Panc1 (cell line): ENCODE measurements around the gene ACBD3. TPM values are rescaled to one million over a fixed set of nuclear protein-coding genes. Genes with fewer than 3 reads are reported as not detected.
A peak's percentile ranks its signal among the peaks of the same experiment; 100 is the strongest.

Experiments
- ATAC-seq: fragments of 200-7000 bp; cut with Tn5 transposase; 2 replicates; pipeline ENCODE4 v1.9.1; 2020; ENCODE audit warnings: mild to moderate bottlenecking, moderate library complexity
- BruUV-seq: library from RNA; stranded (reverse); fragments of 400-500 nt; replicated peaks from 2 replicates; lab custom pipeline; 2021; lab: Mats Ljungman, UMichigan
- CTCF ChIA-PET: fragments of 300-600 bp; sonication (Branson Sonifier 250); formaldehyde crosslinking; loops from one replicate; lab custom pipeline; 2022; ENCODE audit warnings: antibody characterized with exemption; lab: Charles Lee
- POLR2A ChIA-PET: fragments of 300-600 bp; sonication (Branson Sonifier 250); formaldehyde crosslinking; loops from one replicate; lab custom pipeline; 2022; ENCODE audit warnings: antibody characterized with exemption; lab: Charles Lee
- DNase-seq: peaks from one replicate; pipeline ENCODE4 v3.0.0-alpha.2; 2010; ENCODE audit warnings: low read depth, low spot score
- H3K27ac ChIP-seq: 2 replicates; pipeline ENCODE4 v1.5.1; 2011; ENCODE audit warnings: mild to moderate bottlenecking, low read length, inconsistent platforms
- H3K27me3 ChIP-seq: fragments of 200-500 bp; sonication (Bioruptor generic); 2 replicates; pipeline ENCODE4 v1.6.0; 2014; ENCODE audit warnings: low read length, inconsistent platforms; ENCODE audit not compliant: control insufficient read depth, insufficient read depth
- H3K36me3 ChIP-seq: fragments of 200-500 bp; sonication (Bioruptor generic); 2 replicates; pipeline ENCODE4 v1.5.1; 2014; ENCODE audit warnings: inconsistent platforms, mild to moderate bottlenecking, low read length, moderate library complexity; ENCODE audit not compliant: control insufficient read depth, insufficient read depth
- H3K4me1 ChIP-seq: 2 replicates; pipeline ENCODE4 v1.5.1; 2011; ENCODE audit warnings: inconsistent platforms, mild to moderate bottlenecking, low read length, moderate library complexity; ENCODE audit not compliant: control insufficient read depth, insufficient read depth
- H3K4me3 ChIP-seq, 2 experiments: 2 replicates each; pipeline ENCODE4 v1.5.1; 2011 to 2012; ENCODE audit warnings: low read depth in 2 of 2, low read length in 2 of 2, mild to moderate bottlenecking in 2 of 2, inconsistent platforms in 1 of 2, moderate library complexity in 1 of 2
- H3K9me3 ChIP-seq: fragments of 200-500 bp; sonication (Bioruptor generic); 2 replicates; pipeline ENCODE4 v1.5.1; 2014; ENCODE audit warnings: low read depth, mild to moderate bottlenecking, inconsistent platforms, low read length, moderate library complexity; ENCODE audit not compliant: control insufficient read depth, insufficient read depth
- POLR2AphosphoS5 ChIP-seq: IDR thresholded peaks from 2 replicates; pipeline ENCODE4 v1.6.1; 2012; ENCODE audit warnings: mild to moderate bottlenecking, low read depth, low read length, moderate library complexity
- SIN3A ChIP-seq: IDR thresholded peaks from 2 replicates; pipeline ENCODE4 v1.6.1; 2012; ENCODE audit warnings: low read depth, mild to moderate bottlenecking, low read length, moderate library complexity, borderline replicate concordance; ENCODE audit not compliant: insufficient read depth
- TCF7L2 ChIP-seq: IDR thresholded peaks from 2 replicates; pipeline ENCODE4 v1.6.1; 2011; ENCODE audit warnings: mild to moderate bottlenecking, low read depth, low read length, inconsistent platforms
- in situ Hi-C: cut with HindIII; loops from 2 replicates; pipeline ENCODE4 v1.10.0; 2016; ENCODE audit warnings: low sequenced_read_pairs, low pct_unique_long_range_greater_than_20kb
- intact Hi-C: fragments of 100-400 bp; cut with micrococcal nuclease; formaldehyde crosslinking; loops from one replicate; pipeline ENCODE4 v1.10.0; 2022; ENCODE audit not compliant: unreplicated experiment
- total RNA-seq: library from RNA; stranded (reverse); gene quantifications from one replicate; pipeline ENCODE4 v1.2.1, GENCODE V29; 2021; ENCODE audit not compliant: unreplicated experiment
- TF ChIP-seq, protein P1 (sequence below), 2 experiments: IDR thresholded peaks; 2 replicates each; pipeline ENCODE4 v1.6.1; 2011 to 2012; ENCODE audit warnings: low read depth in 2 of 2, control low read depth in 1 of 2, low read length in 1 of 2, mild to moderate bottlenecking in 1 of 2, moderate library complexity in 1 of 2; ENCODE audit not compliant: insufficient read depth in 1 of 2
- TF ChIP-seq, protein P2 (sequence below): fragments of 450-650 bp; IDR thresholded peaks from 2 replicates; pipeline ENCODE4 v1.5.1; 2017; ENCODE audit warnings: mild to moderate bottlenecking

The ACBD3 gene
- total RNA-seq, 1 experiment from 2014 or later = 31.2 TPM

DNA sequence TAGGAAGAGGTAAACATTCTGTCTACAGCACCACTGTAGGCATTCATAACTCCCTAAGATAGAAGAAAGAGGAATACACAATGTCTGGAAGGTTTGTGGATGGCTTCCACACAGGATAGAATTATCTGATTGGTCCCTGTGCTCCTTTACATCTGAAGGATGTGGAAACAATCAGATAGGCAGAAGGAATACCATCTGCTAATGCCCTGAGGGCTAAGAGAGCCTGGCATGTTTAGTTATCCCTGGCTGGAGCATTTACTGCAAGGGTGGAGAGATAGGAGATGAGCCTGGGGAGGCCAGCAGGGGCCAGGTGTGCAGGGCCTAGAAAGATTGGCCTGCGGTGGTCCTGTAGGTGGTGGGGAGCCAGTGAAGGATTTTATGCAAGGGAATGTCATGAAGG, 8.6 kb upstream of the ACBD3 start:
- in situ Hi-C loops = no loop called here
- Histone ChIP-seq H3K4me3 (no peak overlapping the region), H3K27ac (no peak overlapping the region), H3K9me3 (no peaks in the 10 kb centered on the region), H3K4me1 (no peaks in the 10 kb centered on the region), H3K27me3 (no peaks in the 10 kb centered on the region), H3K36me3 (no peaks in the 10 kb centered on the region)
- no peak for DNase-seq
- POLR2A ChIA-PET = interaction anchor here (0.6 kb wide), 2 partner anchors 11 to 106 kb away, joined by 4 to 15 read pairs; no protein-coding TSS in a partner anchor
- ATAC-seq = no peak; the same call in 1 of the 2 replicates
- intact Hi-C loops = no loop called here
- BruUV-seq = no TSS peak
- CTCF ChIA-PET = interaction anchor here (0.6 kb wide), 1 partner anchor 10 kb away, joined by 7 read pairs; no protein-coding TSS in a partner anchor
- TF ChIP-seq, protein P1, sequence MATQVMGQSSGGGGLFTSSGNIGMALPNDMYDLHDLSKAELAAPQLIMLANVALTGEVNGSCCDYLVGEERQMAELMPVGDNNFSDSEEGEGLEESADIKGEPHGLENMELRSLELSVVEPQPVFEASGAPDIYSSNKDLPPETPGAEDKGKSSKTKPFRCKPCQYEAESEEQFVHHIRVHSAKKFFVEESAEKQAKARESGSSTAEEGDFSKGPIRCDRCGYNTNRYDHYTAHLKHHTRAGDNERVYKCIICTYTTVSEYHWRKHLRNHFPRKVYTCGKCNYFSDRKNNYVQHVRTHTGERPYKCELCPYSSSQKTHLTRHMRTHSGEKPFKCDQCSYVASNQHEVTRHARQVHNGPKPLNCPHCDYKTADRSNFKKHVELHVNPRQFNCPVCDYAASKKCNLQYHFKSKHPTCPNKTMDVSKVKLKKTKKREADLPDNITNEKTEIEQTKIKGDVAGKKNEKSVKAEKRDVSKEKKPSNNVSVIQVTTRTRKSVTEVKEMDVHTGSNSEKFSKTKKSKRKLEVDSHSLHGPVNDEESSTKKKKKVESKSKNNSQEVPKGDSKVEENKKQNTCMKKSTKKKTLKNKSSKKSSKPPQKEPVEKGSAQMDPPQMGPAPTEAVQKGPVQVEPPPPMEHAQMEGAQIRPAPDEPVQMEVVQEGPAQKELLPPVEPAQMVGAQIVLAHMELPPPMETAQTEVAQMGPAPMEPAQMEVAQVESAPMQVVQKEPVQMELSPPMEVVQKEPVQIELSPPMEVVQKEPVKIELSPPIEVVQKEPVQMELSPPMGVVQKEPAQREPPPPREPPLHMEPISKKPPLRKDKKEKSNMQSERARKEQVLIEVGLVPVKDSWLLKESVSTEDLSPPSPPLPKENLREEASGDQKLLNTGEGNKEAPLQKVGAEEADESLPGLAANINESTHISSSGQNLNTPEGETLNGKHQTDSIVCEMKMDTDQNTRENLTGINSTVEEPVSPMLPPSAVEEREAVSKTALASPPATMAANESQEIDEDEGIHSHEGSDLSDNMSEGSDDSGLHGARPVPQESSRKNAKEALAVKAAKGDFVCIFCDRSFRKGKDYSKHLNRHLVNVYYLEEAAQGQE (IDR thresholded peaks at IDR 0.05; ENCODE audit: insufficient read depth in 1 of 2, low read depth in 2 of 2, low read length in 1 of 2) = no peak
- TF ChIP-seq TCF7L2 = no peak
- no peak for TF ChIP-seq SIN3A
- TF ChIP-seq, protein P2, sequence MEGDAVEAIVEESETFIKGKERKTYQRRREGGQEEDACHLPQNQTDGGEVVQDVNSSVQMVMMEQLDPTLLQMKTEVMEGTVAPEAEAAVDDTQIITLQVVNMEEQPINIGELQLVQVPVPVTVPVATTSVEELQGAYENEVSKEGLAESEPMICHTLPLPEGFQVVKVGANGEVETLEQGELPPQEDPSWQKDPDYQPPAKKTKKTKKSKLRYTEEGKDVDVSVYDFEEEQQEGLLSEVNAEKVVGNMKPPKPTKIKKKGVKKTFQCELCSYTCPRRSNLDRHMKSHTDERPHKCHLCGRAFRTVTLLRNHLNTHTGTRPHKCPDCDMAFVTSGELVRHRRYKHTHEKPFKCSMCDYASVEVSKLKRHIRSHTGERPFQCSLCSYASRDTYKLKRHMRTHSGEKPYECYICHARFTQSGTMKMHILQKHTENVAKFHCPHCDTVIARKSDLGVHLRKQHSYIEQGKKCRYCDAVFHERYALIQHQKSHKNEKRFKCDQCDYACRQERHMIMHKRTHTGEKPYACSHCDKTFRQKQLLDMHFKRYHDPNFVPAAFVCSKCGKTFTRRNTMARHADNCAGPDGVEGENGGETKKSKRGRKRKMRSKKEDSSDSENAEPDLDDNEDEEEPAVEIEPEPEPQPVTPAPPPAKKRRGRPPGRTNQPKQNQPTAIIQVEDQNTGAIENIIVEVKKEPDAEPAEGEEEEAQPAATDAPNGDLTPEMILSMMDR = no peak
- TF ChIP-seq POLR2AphosphoS5 = no peak

DNA sequence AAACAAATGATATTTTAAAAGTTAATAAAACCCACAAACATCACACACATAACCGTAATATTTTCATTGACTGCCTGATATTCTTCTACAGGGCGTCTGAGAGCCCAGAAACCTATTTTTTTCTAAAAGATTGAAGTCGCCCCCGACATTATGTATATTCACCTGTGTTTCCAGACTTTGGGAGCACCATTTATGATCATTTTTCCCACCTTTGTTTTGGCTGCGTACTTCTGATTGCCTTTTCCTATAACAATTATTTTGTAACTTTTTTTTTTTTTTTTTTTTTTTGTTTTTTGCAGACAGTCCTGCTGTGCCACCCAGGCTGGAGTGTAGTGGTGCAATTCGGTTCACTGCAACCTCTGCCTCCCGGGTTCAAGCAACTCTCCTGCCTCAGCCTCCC, 839 bp upstream of the ACBD3 start:
- intact Hi-C loops (no loop called here), in situ Hi-C loops (no loop called here)
- ChIA-PET CTCF (no interaction called here), POLR2A (no interaction called here)
- peak overlapping the region; percentile 91 to 92 for H3K4me3 ChIP-seq
- peak overlapping the region; percentile 86 for H3K27ac ChIP-seq
- TF ChIP-seq SIN3A (no peak), POLR2AphosphoS5 (no peak), TCF7L2 (no peak)
- TF ChIP-seq, protein P1 (IDR thresholded peaks at IDR 0.05; ENCODE audit: insufficient read depth in 1 of 2, low read depth in 2 of 2, low read length in 1 of 2) = no peak
- TF ChIP-seq, protein P2 = no peak
- DNase-seq (no peak), ATAC-seq (no peak)
- no peaks in the 10 kb centered on the region for H3K27me3 ChIP-seq
- H3K4me1 ChIP-seq = peaks cover 11% of the 10 kb centered on the region; the same call in 1 of the 2 replicates
- BruUV-seq = TSS peak; percentile 90
- H3K9me3 ChIP-seq = no peaks in the 10 kb centered on the region
- H3K36me3 ChIP-seq = no peaks in the 10 kb centered on the region; the same call in 1 of the 2 replicates
